ENCODE results near the gene SMAP1.

GRCh38 chr6:70886071-70886470, 218.4 kb downstream of the SMAP1 start:
- TF ChIP-seq CTCF (IDR thresholded peaks at IDR 0.05), result no peak
- no peak for TF ChIP-seq ZFX (IDR thresholded peaks at IDR 0.05; ENCODE audit: borderline replicate concordance)
